Peyer's patch (tissue), 4 donors: Measurements from ENCODE around the gene TAS1R3. TPM values are rescaled to one million over a fixed set of nuclear protein-coding genes. Genes with fewer than 3 reads are reported as not detected.

Source experiments
- DNase-seq, 3 donors: peaks; one replicate each; pipeline ENCODE4 v3.0.0-alpha.2; 2017 to 2019
- H3K27ac ChIP-seq, 4 donors: fragments of 200-600 bp; sonication (generic); one replicate each; pipeline ENCODE4 v1.5.1; 2016 to 2019
- H3K27me3 ChIP-seq, 2 donors: fragments of 200-600 bp; sonication (generic); one replicate each; pipeline ENCODE4 v1.5.1; 2019
- H3K36me3 ChIP-seq, 3 donors: fragments of 200-600 bp; sonication (generic); one replicate each; pipeline ENCODE4 v1.5.1; 2016 to 2019
- H3K4me1 ChIP-seq, 4 donors: fragments of 200-600 bp; sonication (generic); one replicate each; pipeline ENCODE4 v1.5.1; 2016 to 2019
- H3K4me3 ChIP-seq, 4 donors: fragments of 200-600 bp; sonication (generic); 1 replicate in 3 of 4; 2 replicates in 1 of 4; pipeline ENCODE4 v1.5.1; 2016 to 2019; ENCODE audit warnings: mild to moderate bottlenecking in 1 of 4
- H3K9me3 ChIP-seq, 4 donors: fragments of 200-600 bp; sonication (generic); one replicate each; pipeline ENCODE4 v1.5.1; 2016 to 2019; ENCODE audit warnings: mild to moderate bottlenecking in 1 of 4
- CTCF ChIP-seq, 6 experiments: fragments of 450-650 bp in 4 of 6; fragments of 200-600 bp in 2 of 6; sonication (generic) in 1 of 6; IDR thresholded peaks; one replicate each; pipeline ENCODE4 v1.5.1; 2017 to 2019; ENCODE audit warnings: antibody characterized with exemption in 6 of 6, mild to moderate bottlenecking in 3 of 6, moderate library complexity in 1 of 6
- POLR2A ChIP-seq, 2 donors: fragments of 450-650 bp; IDR thresholded peaks; one replicate each; pipeline ENCODE4 v1.5.1; 2017; ENCODE audit warnings: antibody characterized with exemption in 2 of 2, mild to moderate bottlenecking in 2 of 2, moderate library complexity in 2 of 2
- total RNA-seq, 4 donors: library from RNA; depleted of rRNA; stranded (reverse); fragments of >200 nt; gene quantifications; one replicate each; pipeline ENCODE4 v1.1.0, GENCODE V29; 2016

TAS1R3 gene
- total RNA-seq, 4 donors from 2014 or later = 2.1 to 5.8 (median 3.0) TPM

- no peak for TF ChIP-seq POLR2A (IDR thresholded peaks at IDR 0.05)
- TF ChIP-seq CTCF (IDR thresholded peaks at IDR 0.05) = no peak
- Histone ChIP-seq H3K4me3 (no peak overlapping the region), H3K27me3 (no peaks in the 10 kb centered on the region), H3K27ac (no peak overlapping the region), H3K36me3 (peaks cover 0 to 33% (median 0%) of the 10 kb centered on the region in 3 donors), H3K9me3 (no peaks in the 10 kb centered on the region), H3K4me1 (peaks cover 0 to 16% (median 5%) of the 10 kb centered on the region in 4 donors)
- DNase-seq = no peak
These were observed 36.7 kb upstream of the TAS1R3 start for GRCh38 chr1:1294250-1294890.

- H3K27me3 ChIP-seq = no peaks in the 10 kb centered on the region
- H3K36me3 ChIP-seq = peaks cover 0 to 33% (median 0%) of the 10 kb centered on the region in 3 donors
- TF ChIP-seq POLR2A (IDR thresholded peaks at IDR 0.05) (no peak), CTCF (IDR thresholded peaks at IDR 0.05) (no peak)
- no peak overlapping the region for H3K27ac ChIP-seq
- H3K4me3 ChIP-seq = no peak overlapping the region
- no peaks in the 10 kb centered on the region for H3K9me3 ChIP-seq
- peaks cover 0 to 16% (median 5%) of the 10 kb centered on the region in 4 donors for H3K4me1 ChIP-seq
- DNase-seq = no peak
These were observed 35.7 kb upstream of the TAS1R3 start for GRCh38 chr1:1295154-1295923.

GRCh38 chr1:1296070-1297061, 34.7 kb upstream of the TAS1R3 start:
- no peak for DNase-seq
- H3K4me3 ChIP-seq = no peak overlapping the region
- peaks cover 0 to 33% (median 0%) of the 10 kb centered on the region in 3 donors for H3K36me3 ChIP-seq
- no peaks in the 10 kb centered on the region for H3K27me3 ChIP-seq
- no peaks in the 10 kb centered on the region for H3K9me3 ChIP-seq
- no peak overlapping the region for H3K27ac ChIP-seq
- TF ChIP-seq CTCF (IDR thresholded peaks at IDR 0.05) (no peak), POLR2A (IDR thresholded peaks at IDR 0.05) (no peak)
- H3K4me1 ChIP-seq = peaks cover 0 to 8% (median 4%) of the 10 kb centered on the region in 4 donors

GRCh38 chr1:1297802-1298424, 33.2 kb upstream of the TAS1R3 start:
- H3K36me3 ChIP-seq = peaks cover 0 to 33% (median 0%) of the 10 kb centered on the region in 3 donors

More at GRCh38 chr1:1297802-1298424, 33.2 kb upstream of the TAS1R3 start:
- H3K4me3 ChIP-seq = no peak overlapping the region
- no peaks in the 10 kb centered on the region for H3K9me3 ChIP-seq
- H3K27ac ChIP-seq = no peak overlapping the region
- TF ChIP-seq CTCF (IDR thresholded peaks at IDR 0.05) = no peak
- TF ChIP-seq POLR2A (IDR thresholded peaks at IDR 0.05) = no peak
- no peaks in the 10 kb centered on the region for H3K4me1 ChIP-seq
- DNase-seq = no peak
- no peaks in the 10 kb centered on the region for H3K27me3 ChIP-seq
